Pericardium fibroblast (primary cell): ENCODE data around the gene RSPRY1. TPM values are rescaled to one million over a fixed set of nuclear protein-coding genes. Genes with fewer than 3 reads are reported as not detected.

ENCODE experiments used
- total RNA-seq: library from RNA; depleted of rRNA; stranded (reverse); fragments of >200 nt; gene quantifications from 2 replicates; pipeline ENCODE4 v1.2.3, GENCODE V29; 2015

The RSPRY1 gene
- 25.2 and 32.3 TPM in 2 replicates for total RNA-seq

GRCh38 chr16:57185945-57186871, at the start of gene RSPRY1, which contains the start of gene PSME3IP1:
Gene RSPRY1, plus strand, starts transcription at chr16:57186329. Its CDS starts 18,330 bp downstream, at chr16:57204659.
Gene PSME3IP1, minus strand, starts transcription at chr16:57186039. Its CDS starts 12,185 bp downstream, at chr16:57173854.

GRCh38 chr16:57244767-57245471, 58.8 kb downstream of the RSPRY1 start, which contains the start of gene ARL2BP:
Gene ARL2BP, plus strand, starts transcription at chr16:57245259. Its CDS starts 109 bp downstream, at chr16:57245368.

GRCh38 chr16:57284209-57284951, 98.3 kb downstream of the RSPRY1 start, which contains the start of gene PLLP:
Gene PLLP, minus strand, starts transcription at chr16:57284672. Its CDS starts 132 bp downstream, at chr16:57284540.

Other genes starting within 250 kb of the RSPRY1 start
- not detected in 2 replicates for gene CETP, start 224.4 kb upstream of the RSPRY1 start, total RNA-seq
- gene NLRC5, start 196.8 kb upstream of the RSPRY1 start, total RNA-seq = 5.8 and 6.7 TPM in 2 replicates
- gene CPNE2, start 93.7 kb upstream of the RSPRY1 start, total RNA-seq = 23.7 and 24.6 TPM in 2 replicates
- 41.0 and 41.3 TPM in 2 replicates for gene PSME3IP1, start 290 bp upstream of the RSPRY1 start, total RNA-seq
- gene ARL2BP, start 58.9 kb downstream of the RSPRY1 start, total RNA-seq = 57.0 and 84.8 TPM in 2 replicates
- 0.17 and 2.1 TPM in 2 replicates for gene PLLP, start 98.3 kb downstream of the RSPRY1 start, total RNA-seq
- gene CCL22, start 172.5 kb downstream of the RSPRY1 start, total RNA-seq = not detected in 2 replicates
- 0.09 and 0.12 TPM in 2 replicates for gene CX3CL1, start 186.2 kb downstream of the RSPRY1 start, total RNA-seq
- gene CCL17, start 218.4 kb downstream of the RSPRY1 start, total RNA-seq = not detected in 2 replicates